HCT116 (cell line): ENCODE measurements around the gene COQ8B.

ENCODE experiments used
- EZH2 ChIP-seq: fragments of 200-600 bp; sonication (generic); IDR thresholded peaks from 2 replicates; pipeline ENCODE4 v1.6.1; 2017; ENCODE audit warnings: antibody characterized with exemption, mixed run types
- EZH2phosphoT487 ChIP-seq: fragments of 200-600 bp; IDR thresholded peaks from 2 replicates; pipeline ENCODE4 v1.6.1; 2018; ENCODE audit warnings: antibody characterized with exemption, borderline replicate concordance
- POLR2A ChIP-seq: IDR thresholded peaks from 2 replicates; pipeline ENCODE4 v1.7.0; 2011; ENCODE audit warnings: borderline replicate concordance; ENCODE audit not compliant: insufficient read depth, insufficient read length; ENCODE audit errors: extremely low read depth
- POLR2AphosphoS5 ChIP-seq: IDR thresholded peaks from 2 replicates; pipeline ENCODE4 v1.6.1; 2011; ENCODE audit warnings: mild to moderate bottlenecking, low read depth, low read length, moderate library complexity
- SIN3A ChIP-seq: IDR thresholded peaks from 2 replicates; pipeline ENCODE4 v1.6.1; 2012; ENCODE audit warnings: low read depth
- SP1 ChIP-seq: IDR thresholded peaks from 2 replicates; pipeline ENCODE4 v1.6.1; 2012; ENCODE audit warnings: low read depth
- TCF7L2 ChIP-seq: IDR thresholded peaks from 2 replicates; pipeline ENCODE4 v1.7.0; 2011; ENCODE audit warnings: borderline replicate concordance, inconsistent platforms; ENCODE audit not compliant: insufficient read depth, insufficient read length; ENCODE audit errors: extremely low read depth
- ZFX ChIP-seq: fragments of 450-650 bp; IDR thresholded peaks from 2 replicates; pipeline ENCODE4 v1.6.1; 2017
- ZNF274 ChIP-seq: fragments of 200-500 bp; sonication (Bioruptor generic); IDR thresholded peaks from 2 replicates; pipeline ENCODE4 v1.6.1; 2014; ENCODE audit warnings: mild to moderate bottlenecking, low read depth, low read length, inconsistent platforms
- TF ChIP-seq, protein P1 (sequence below), 3 experiments: fragments of 200-600 bp in 1 of 3; sonication (generic) in 1 of 3; IDR thresholded peaks in 2 of 3; conservative IDR thresholded peaks in 1 of 3; 2 replicates each; pipeline ENCODE4 v1.5.1; 2012 to 2017; ENCODE audit warnings: low read depth in 2 of 3, low read length in 2 of 3, antibody characterized with exemption in 1 of 3, borderline replicate concordance in 1 of 3, control low read depth in 1 of 3, mild to moderate bottlenecking in 1 of 3, mixed read lengths in 1 of 3, mixed run types in 1 of 3, moderate library complexity in 1 of 3; ENCODE audit not compliant: insufficient read depth in 1 of 3
- TF ChIP-seq, protein P2 (sequence below): IDR thresholded peaks from 2 replicates; pipeline ENCODE4 v1.6.1; 2012

DNA sequence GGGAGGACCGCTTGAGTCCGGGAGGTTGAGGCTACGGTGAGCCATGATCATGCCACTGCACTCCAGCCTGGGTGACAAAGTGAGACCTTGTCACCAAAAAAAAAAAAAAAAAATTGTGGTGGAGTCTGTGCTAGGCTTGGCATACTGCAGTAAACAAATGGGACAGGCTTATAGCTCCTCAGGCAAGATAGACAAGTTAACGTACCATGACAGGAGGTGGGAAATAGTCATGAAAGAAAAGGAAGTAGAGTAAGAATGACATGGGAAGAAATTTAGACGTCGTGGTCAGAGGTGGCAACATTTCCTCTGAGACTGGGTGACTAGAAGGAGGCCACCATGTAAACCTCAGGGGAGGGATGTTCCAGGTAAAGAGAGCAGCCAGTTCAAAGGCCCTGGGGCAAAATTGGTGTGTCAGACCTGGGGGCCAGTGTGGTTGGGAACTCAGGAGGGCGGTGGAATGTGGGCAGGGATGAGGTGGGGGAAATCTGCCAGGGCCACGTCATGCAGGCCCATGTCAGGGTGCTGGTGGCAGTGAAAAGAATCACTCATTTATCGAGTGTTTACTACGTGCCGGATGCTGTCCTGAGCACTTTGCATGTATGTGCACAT is 39.9 kb upstream of the COQ8B start:
- TF ChIP-seq, protein P1, sequence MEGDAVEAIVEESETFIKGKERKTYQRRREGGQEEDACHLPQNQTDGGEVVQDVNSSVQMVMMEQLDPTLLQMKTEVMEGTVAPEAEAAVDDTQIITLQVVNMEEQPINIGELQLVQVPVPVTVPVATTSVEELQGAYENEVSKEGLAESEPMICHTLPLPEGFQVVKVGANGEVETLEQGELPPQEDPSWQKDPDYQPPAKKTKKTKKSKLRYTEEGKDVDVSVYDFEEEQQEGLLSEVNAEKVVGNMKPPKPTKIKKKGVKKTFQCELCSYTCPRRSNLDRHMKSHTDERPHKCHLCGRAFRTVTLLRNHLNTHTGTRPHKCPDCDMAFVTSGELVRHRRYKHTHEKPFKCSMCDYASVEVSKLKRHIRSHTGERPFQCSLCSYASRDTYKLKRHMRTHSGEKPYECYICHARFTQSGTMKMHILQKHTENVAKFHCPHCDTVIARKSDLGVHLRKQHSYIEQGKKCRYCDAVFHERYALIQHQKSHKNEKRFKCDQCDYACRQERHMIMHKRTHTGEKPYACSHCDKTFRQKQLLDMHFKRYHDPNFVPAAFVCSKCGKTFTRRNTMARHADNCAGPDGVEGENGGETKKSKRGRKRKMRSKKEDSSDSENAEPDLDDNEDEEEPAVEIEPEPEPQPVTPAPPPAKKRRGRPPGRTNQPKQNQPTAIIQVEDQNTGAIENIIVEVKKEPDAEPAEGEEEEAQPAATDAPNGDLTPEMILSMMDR (IDR thresholded peaks at IDR 0.05 in 2 of 3, conservative IDR thresholded peaks at IDR 0.05 in 1 of 3; ENCODE audit: borderline replicate concordance in 1 of 3, insufficient read depth in 1 of 3, low read depth in 2 of 3, low read length in 2 of 3), result no peak
- TF ChIP-seq ZNF274 (no peak), SP1 (no peak), POLR2A (no peak), ZFX (no peak), EZH2 (no peak), POLR2AphosphoS5 (no peak), SIN3A (no peak), EZH2phosphoT487 (no peak), TCF7L2 (no peak)
- TF ChIP-seq, protein P2, sequence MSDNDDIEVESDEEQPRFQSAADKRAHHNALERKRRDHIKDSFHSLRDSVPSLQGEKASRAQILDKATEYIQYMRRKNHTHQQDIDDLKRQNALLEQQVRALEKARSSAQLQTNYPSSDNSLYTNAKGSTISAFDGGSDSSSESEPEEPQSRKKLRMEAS, result no peak
